Tibial nerve (tissue), 3 donors: Measurements from ENCODE around the gene INTS2.

Source experiments
- POLR2A ChIP-seq, 2 donors: fragments of 450-650 bp; IDR thresholded peaks; one replicate each; pipeline ENCODE4 v1.6.1; 2017; ENCODE audit warnings: antibody characterized with exemption in 2 of 2, mild to moderate bottlenecking in 2 of 2, moderate library complexity in 2 of 2
- TF ChIP-seq, protein P1 (sequence below), 5 experiments: fragments of 200-600 bp in 3 of 5; fragments of 450-650 bp in 2 of 5; sonication (generic) in 3 of 5; IDR thresholded peaks; one replicate each; pipeline ENCODE4 v1.5.1; 2016 to 2019; ENCODE audit warnings: antibody characterized with exemption in 5 of 5, mild to moderate bottlenecking in 3 of 5, moderate library complexity in 2 of 5

DNA sequence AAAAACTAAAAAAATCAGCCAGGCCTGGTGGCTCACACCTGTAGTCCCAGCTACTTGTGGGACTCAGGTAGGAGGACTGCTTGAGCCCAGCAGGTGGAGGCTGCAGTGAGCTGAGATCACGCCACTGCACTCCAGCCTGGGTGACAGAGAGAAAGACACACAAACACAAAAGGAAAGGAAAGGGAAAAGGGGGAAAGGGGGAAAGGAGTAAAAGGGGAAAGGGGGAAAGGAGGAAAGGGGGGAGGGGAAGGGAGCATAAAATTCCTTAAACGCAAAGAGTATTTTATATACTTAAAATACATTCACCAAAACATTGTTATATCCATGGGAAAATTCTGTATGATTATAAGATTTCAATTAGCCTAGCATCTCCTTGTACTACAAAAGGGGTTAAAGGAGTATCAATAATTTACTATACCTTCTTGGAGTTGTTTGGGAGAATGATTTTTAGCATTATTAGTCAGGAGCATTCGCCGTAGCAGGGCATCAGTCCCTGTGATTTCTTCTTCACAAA, 47.1 kb downstream of the INTS2 start:
- TF ChIP-seq, protein P1, sequence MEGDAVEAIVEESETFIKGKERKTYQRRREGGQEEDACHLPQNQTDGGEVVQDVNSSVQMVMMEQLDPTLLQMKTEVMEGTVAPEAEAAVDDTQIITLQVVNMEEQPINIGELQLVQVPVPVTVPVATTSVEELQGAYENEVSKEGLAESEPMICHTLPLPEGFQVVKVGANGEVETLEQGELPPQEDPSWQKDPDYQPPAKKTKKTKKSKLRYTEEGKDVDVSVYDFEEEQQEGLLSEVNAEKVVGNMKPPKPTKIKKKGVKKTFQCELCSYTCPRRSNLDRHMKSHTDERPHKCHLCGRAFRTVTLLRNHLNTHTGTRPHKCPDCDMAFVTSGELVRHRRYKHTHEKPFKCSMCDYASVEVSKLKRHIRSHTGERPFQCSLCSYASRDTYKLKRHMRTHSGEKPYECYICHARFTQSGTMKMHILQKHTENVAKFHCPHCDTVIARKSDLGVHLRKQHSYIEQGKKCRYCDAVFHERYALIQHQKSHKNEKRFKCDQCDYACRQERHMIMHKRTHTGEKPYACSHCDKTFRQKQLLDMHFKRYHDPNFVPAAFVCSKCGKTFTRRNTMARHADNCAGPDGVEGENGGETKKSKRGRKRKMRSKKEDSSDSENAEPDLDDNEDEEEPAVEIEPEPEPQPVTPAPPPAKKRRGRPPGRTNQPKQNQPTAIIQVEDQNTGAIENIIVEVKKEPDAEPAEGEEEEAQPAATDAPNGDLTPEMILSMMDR (IDR thresholded peaks at IDR 0.05) = no peak
- TF ChIP-seq POLR2A (IDR thresholded peaks at IDR 0.05) = no peak
